HepG2 (cell line): ENCODE measurements around the gene BMX. TPM values are rescaled to one million over a fixed set of nuclear protein-coding genes. Genes with fewer than 3 reads are reported as not detected.

Source experiments
- BCL3 ChIP-seq: sonication (generic); formaldehyde crosslinking; IDR thresholded peaks from 2 replicates; pipeline ENCODE4 v1.5.1; 2020; ENCODE audit warnings: mild to moderate bottlenecking, missing genetic modification reagents, moderate library complexity
- CEBPB ChIP-seq: IDR thresholded peaks from 2 replicates; pipeline ENCODE4 v1.6.1; 2011; ENCODE audit warnings: low read depth, low read length, improper control_type of control experiment, borderline replicate concordance
- HMGA1 ChIP-seq: sonication (generic); formaldehyde crosslinking; conservative IDR thresholded peaks from 2 replicates; pipeline ENCODE4 v1.4.0; 2020; ENCODE audit warnings: missing genetic modification reagents
- HNF1A ChIP-seq, 2 experiments: sonication (generic) in 1 of 2; formaldehyde crosslinking in 1 of 2; IDR thresholded peaks; 2 replicates each; pipeline versions ENCODE4 v1.4.0 to v1.6.1; 2016 to 2020; ENCODE audit warnings: borderline replicate concordance in 1 of 2, low read depth in 1 of 2, mild to moderate bottlenecking in 1 of 2, missing genetic modification reagents in 1 of 2
- PBX3 ChIP-seq: sonication (generic); formaldehyde crosslinking; IDR thresholded peaks from 2 replicates; pipeline ENCODE4 v1.8.1; 2023; ENCODE audit warnings: missing genetic modification reagents, inconsistent platforms, borderline replicate concordance
- PITX1 ChIP-seq: sonication (generic); formaldehyde crosslinking; IDR thresholded peaks from 2 replicates; pipeline ENCODE4 v1.5.1; 2020; ENCODE audit warnings: mild to moderate bottlenecking, missing genetic modification reagents
- RBAK ChIP-seq: sonication (generic); formaldehyde crosslinking; IDR thresholded peaks from 2 replicates; pipeline ENCODE4 v1.5.1; 2020; ENCODE audit warnings: mild to moderate bottlenecking, missing genetic modification reagents
- REPIN1 ChIP-seq: sonication (generic); formaldehyde crosslinking; IDR thresholded peaks from 2 replicates; pipeline ENCODE4 v1.8.0; 2022; ENCODE audit warnings: missing genetic modification reagents, low read depth, mild to moderate bottlenecking, borderline replicate concordance
- SOX5 ChIP-seq: IDR thresholded peaks from 2 replicates; pipeline ENCODE4 v1.6.1; 2016; ENCODE audit warnings: borderline replicate concordance
- ZSCAN29 ChIP-seq: sonication (generic); formaldehyde crosslinking; conservative IDR thresholded peaks from 2 replicates; pipeline ENCODE4 v1.4.0; 2020; ENCODE audit warnings: mild to moderate bottlenecking, missing genetic modification reagents
- polyA plus RNA-seq, 8 experiments: library from polyadenylated mRNA; depleted of rRNA in 3 of 8; stranded (reverse) in 7 of 8; unstranded in 1 of 8; fragments of >200 nt; fragmentation: Illumina TruSeq in 4 of 8; extraction: Trizol in 4 of 8; gene quantifications; 2 replicates each; pipeline versions ENCODE4 v1.2.1 to v1.2.3, GENCODE V29; 2011 to 2016; ENCODE audit warnings: low read depth in 4 of 8, missing spikeins in 1 of 8, mixed read lengths in 1 of 8; ENCODE audit not compliant: insufficient read depth in 1 of 8
- total RNA-seq, 5 experiments: library from RNA; depleted of rRNA; stranded (reverse); fragments of >200 nt; fragmentation: Illumina TruSeq; extraction: Trizol; gene quantifications; 2 replicates each; pipeline ENCODE4 v1.2.3, GENCODE V29; 2016; ENCODE audit warnings: low read depth in 1 of 5
- TF ChIP-seq, protein P1 (sequence below): sonication (generic); formaldehyde crosslinking; IDR thresholded peaks from 2 replicates; pipeline ENCODE4 v1.4.0; 2020; ENCODE audit warnings: missing genetic modification reagents
- TF ChIP-seq, protein P2 (sequence below): sonication (generic); formaldehyde crosslinking; IDR thresholded peaks from 2 replicates; pipeline ENCODE4 v1.4.0; 2020; ENCODE audit warnings: missing genetic modification reagents

BMX gene
- total and polyA plus RNA-seq, 2 of the 13 experiments (the other 11 are each of a cell fraction or from before 2014, with no cell fraction given) = not detected

DNA sequence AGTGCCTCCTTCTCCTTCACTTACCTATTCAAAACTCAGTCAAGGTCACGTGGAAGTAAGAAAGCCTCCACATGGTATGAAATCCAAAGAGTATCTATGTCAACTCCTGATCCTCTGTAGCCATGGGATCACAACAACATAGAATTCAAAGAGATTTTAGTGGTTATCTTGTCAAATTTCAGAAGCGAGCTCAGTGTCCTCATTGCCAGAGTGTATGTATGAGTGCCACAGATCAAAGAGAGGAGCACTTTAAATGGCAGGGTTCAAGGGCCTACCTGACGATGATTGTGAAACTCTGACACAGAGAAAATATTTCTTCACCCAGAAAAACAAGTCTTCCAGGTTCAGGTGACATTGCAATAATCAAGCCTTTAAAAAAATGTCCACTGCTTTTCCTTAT is 101.3 kb downstream of the BMX start (continued):
- TF ChIP-seq BCL3 (CRISPR knock-in tag) = no peak
- no peak for TF ChIP-seq REPIN1 (CRISPR knock-in tag)
- no peak for TF ChIP-seq HMGA1
- TF ChIP-seq CEBPB = peak; percentile 83
- TF ChIP-seq PBX3 (CRISPR knock-in tag) = no peak
- no peak for TF ChIP-seq HNF1A (IDR thresholded peaks at IDR 0.05; ENCODE audit: low read depth)
- no peak for TF ChIP-seq HNF1A (CRISPR knock-in tag; IDR thresholded peaks at IDR 0.05; ENCODE audit: borderline replicate concordance)
- TF ChIP-seq, protein P1, sequence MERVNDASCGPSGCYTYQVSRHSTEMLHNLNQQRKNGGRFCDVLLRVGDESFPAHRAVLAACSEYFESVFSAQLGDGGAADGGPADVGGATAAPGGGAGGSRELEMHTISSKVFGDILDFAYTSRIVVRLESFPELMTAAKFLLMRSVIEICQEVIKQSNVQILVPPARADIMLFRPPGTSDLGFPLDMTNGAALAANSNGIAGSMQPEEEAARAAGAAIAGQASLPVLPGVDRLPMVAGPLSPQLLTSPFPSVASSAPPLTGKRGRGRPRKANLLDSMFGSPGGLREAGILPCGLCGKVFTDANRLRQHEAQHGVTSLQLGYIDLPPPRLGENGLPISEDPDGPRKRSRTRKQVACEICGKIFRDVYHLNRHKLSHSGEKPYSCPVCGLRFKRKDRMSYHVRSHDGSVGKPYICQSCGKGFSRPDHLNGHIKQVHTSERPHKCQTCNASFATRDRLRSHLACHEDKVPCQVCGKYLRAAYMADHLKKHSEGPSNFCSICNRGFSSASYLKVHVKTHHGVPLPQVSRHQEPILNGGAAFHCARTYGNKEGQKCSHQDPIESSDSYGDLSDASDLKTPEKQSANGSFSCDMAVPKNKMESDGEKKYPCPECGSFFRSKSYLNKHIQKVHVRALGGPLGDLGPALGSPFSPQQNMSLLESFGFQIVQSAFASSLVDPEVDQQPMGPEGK (CRISPR knock-in tag) = no peak
- TF ChIP-seq, protein P2, sequence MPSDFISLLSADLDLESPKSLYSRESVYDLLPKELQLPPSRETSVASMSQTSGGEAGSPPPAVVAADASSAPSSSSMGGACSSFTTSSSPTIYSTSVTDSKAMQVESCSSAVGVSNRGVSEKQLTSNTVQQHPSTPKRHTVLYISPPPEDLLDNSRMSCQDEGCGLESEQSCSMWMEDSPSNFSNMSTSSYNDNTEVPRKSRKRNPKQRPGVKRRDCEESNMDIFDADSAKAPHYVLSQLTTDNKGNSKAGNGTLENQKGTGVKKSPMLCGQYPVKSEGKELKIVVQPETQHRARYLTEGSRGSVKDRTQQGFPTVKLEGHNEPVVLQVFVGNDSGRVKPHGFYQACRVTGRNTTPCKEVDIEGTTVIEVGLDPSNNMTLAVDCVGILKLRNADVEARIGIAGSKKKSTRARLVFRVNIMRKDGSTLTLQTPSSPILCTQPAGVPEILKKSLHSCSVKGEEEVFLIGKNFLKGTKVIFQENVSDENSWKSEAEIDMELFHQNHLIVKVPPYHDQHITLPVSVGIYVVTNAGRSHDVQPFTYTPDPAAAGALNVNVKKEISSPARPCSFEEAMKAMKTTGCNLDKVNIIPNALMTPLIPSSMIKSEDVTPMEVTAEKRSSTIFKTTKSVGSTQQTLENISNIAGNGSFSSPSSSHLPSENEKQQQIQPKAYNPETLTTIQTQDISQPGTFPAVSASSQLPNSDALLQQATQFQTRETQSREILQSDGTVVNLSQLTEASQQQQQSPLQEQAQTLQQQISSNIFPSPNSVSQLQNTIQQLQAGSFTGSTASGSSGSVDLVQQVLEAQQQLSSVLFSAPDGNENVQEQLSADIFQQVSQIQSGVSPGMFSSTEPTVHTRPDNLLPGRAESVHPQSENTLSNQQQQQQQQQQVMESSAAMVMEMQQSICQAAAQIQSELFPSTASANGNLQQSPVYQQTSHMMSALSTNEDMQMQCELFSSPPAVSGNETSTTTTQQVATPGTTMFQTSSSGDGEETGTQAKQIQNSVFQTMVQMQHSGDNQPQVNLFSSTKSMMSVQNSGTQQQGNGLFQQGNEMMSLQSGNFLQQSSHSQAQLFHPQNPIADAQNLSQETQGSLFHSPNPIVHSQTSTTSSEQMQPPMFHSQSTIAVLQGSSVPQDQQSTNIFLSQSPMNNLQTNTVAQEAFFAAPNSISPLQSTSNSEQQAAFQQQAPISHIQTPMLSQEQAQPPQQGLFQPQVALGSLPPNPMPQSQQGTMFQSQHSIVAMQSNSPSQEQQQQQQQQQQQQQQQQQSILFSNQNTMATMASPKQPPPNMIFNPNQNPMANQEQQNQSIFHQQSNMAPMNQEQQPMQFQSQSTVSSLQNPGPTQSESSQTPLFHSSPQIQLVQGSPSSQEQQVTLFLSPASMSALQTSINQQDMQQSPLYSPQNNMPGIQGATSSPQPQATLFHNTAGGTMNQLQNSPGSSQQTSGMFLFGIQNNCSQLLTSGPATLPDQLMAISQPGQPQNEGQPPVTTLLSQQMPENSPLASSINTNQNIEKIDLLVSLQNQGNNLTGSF (CRISPR knock-in tag) = no peak
- no peak for TF ChIP-seq PITX1 (CRISPR knock-in tag)
- TF ChIP-seq SOX5 (CRISPR knock-in tag) = peak; percentile 37; the same call in 1 of the 2 replicates
- no peak for TF ChIP-seq ZSCAN29
- no peak for TF ChIP-seq RBAK (CRISPR knock-in tag)
